Motor neuron (in vitro differentiated cells): Measurements from ENCODE around the gene FUT6. TPM values are rescaled to one million over a fixed set of nuclear protein-coding genes. Genes with fewer than 3 reads are reported as not detected.
"Not testable (repeated sequence)": the region's sequence is repeated elsewhere in the genome, so short reads cannot be mapped to it uniquely, and the experiment has no call there.

ENCODE experiments used
- ATAC-seq, 8 experiments: fragments of 200-7000 bp; cut with Tn5 transposase; replicated peaks in 6 of 8; 2 replicates each; pipeline ENCODE4 v1.8.0; 2021; ENCODE audit warnings: mild to moderate bottlenecking in 8 of 8, moderate library complexity in 8 of 8
- H3K27ac ChIP-seq, 2 donors: fragments of 250-450 bp; sonication (Bioruptor Pico); 2 replicates each; pipeline ENCODE4 v1.9.0; 2021; ENCODE audit warnings: antibody characterized with exemption in 2 of 2, mild to moderate bottlenecking in 2 of 2, moderate library complexity in 1 of 2
- H3K4me1 ChIP-seq, 2 donors: fragments of 250-450 bp; sonication (Bioruptor Pico); replicated peaks in 1 of 2; 2 replicates each; pipeline ENCODE4 v1.6.1; 2021; ENCODE audit warnings: antibody characterized with exemption in 2 of 2, mild to moderate bottlenecking in 2 of 2, moderate library complexity in 1 of 2
- H3K4me3 ChIP-seq, 5 donors: fragments of 250-450 bp; sonication (Bioruptor Pico); 2 replicates each; pipeline ENCODE4 v1.9.0; 2021; ENCODE audit warnings: antibody characterized with exemption in 5 of 5, mild to moderate bottlenecking in 5 of 5, moderate library complexity in 4 of 5
- WGBS, 10 experiments: fragments of 450-650 bp; shearing (Covaris generic); methylation state at CpG; one replicate each; pipeline ENCODE4 v1.0.0; 2022; 5-methylcytosine and 5-hydroxymethylcytosine counted together
- in situ Hi-C, 9 experiments: fragments of 400-800 bp; cut with MboI; loops; one replicate each; pipeline ENCODE4 v1.15.0; 2021; ENCODE audit warnings: low sequenced_read_pairs in 9 of 9, low pct_unique_long_range_greater_than_20kb in 2 of 9; ENCODE audit not compliant: unreplicated experiment in 9 of 9
- total RNA-seq, 8 experiments: library from RNA; unstranded; fragments of 300-600 nt; gene quantifications; 2 replicates each; pipeline versions ENCODE4 v1.2.3 to v1.2.4, GENCODE V29; 2022

FUT6 gene
- total RNA-seq, 8 experiments from 2014 or later = 0.35 to 2.2 (median 0.87) TPM; not detected in 1

DNA sequence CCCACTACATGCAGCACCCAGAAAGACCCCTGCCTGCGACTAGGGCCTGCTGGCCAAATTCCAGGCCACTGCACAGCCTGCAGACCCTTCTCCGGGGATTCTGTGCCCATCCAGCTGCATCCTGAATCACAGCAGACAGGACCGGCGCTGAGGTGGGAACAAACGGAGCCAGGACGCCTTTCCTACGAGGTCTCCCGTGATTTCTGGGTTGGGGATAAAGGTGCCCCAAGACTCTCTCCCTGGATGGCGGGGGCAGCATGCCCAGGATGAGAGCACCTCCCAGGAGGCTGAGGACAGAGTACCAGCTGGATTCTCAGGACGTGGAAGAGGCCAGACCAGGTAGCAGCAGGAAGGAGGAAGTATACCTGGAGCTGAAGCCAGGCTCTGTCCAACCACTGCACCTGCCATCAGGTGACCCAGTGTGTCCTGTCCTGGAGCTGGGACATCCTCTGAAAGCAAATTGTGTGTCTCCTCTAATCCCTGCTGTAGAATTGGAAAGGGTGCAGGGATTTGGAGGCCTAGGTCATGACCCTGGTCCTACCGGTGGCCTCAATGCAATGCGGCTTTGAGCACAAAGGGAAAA is 34.2 kb upstream of the FUT6 start:
- ATAC-seq = no peak
- Histone ChIP-seq H3K27ac (no peak overlapping the region), H3K4me3 (no peak overlapping the region), H3K4me1 (peaks cover 7 to 11% of the 10 kb centered on the region in 2 donors)
- 83 to 100% (median 88%) methylated on average over 1 to 7 of the region's 12 CpGs; no CpG with 5 or more reads in 6 of the 10 experiments for WGBS, 10 experiments
- in situ Hi-C loops = no loop called here

GRCh38 chr19:5870986-5871394 is 31.5 kb upstream of the FUT6 start:
- no peak overlapping the region for H3K27ac ChIP-seq
- no peak for ATAC-seq
- in situ Hi-C loops = no loop called here
- H3K4me1 ChIP-seq = no peaks in the 10 kb centered on the region
- WGBS, 10 experiments = 48 to 100% (median 88%) methylated on average over 2 to 9 of the region's 12 CpGs; no CpG with 5 or more reads in 2 of the 10 experiments
- no peak overlapping the region for H3K4me3 ChIP-seq

DNA sequence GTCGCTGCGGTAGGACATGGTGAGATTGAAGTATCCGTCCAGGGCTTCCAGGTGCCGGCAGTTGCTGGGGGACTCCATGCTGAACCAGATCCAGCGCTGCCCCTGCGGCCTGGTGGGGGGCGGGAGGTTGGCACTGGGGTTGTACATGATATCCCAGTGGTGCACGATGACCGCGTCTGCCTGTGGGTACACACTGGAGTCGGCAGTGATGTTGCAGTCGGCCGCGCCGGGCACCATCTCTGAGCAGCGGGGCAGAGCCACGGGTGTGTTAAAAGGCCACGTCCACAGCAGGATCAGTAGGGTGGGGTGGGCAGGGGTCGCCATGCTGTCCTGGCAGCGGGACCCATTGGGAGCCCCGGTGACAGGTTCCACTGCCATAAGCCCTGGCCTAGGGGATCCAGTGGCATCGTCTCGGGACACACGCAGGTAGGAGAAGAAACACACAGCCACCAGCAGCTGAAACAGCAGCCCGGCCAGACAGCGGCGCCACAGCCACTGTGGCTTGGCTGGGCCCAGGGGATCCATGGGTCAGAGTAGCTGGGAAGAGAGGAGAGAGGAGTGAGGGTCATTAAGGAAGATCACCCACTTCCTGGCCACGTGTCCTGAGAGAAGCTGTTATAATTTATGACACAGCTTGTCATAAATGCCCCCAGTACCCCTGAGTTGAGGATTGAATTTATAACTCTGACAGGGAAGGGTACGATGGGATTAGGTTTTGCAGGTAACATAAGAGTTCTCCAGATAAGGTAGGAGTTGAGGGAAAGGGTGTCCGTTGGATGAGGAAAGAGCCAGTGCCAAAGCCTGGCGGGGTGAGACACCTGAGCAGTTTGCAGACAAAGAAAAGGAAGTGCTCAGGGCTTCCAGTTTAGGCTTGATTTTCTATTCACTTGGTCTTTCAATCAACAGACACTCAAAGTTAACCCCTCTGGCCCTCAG is 28.0 kb upstream of the FUT6 start:
- in situ Hi-C loops = no loop called here
- no peaks in the 10 kb centered on the region for H3K4me1 ChIP-seq

DNA sequence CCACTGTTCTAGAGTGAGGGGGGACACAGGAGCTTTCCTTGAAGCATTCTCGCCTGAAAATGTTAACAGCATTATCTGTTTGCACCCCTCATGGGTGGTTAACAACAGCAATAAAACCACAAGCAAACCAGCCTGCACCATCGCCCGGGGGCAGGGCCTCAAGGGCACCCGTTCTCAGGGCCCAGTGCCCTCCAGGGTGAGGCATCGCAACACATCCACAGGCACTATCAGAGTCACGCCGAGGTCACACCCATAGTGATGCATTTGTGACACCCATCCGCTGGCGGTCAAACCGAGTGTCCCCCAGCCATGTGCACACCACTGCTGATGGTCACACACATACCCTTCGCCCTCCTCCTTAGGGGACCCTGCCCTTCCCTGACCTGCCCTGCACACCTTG is 26.3 kb upstream of the FUT6 start:
- Histone ChIP-seq H3K27ac (no peak overlapping the region), H3K4me1 (no peaks in the 10 kb centered on the region), H3K4me3 (no peak overlapping the region)
- WGBS, 10 experiments = 60 to 90% methylated on average over 2 of the region's 11 CpGs; no CpG with 5 or more reads in 8 of the 10 experiments
- ATAC-seq = no peak
- in situ Hi-C loops = no loop called here

More for the DNA sequence above, 28.0 kb upstream of the FUT6 start:
- peak in 1 of 8 experiments; percentile 6 for ATAC-seq
- H3K27ac ChIP-seq = no peak overlapping the region
- no peak overlapping the region for H3K4me3 ChIP-seq
- 6 to 100% (median 49%) methylated on average over 1 to 5 of the region's 31 CpGs; no CpG with 5 or more reads in 5 of the 10 experiments for WGBS, 10 experiments

GRCh38 chr19:5864725-5865486 is 25.4 kb upstream of the FUT6 start:
- Histone ChIP-seq H3K4me3 (no peak overlapping the region), H3K4me1 (no peaks in the 10 kb centered on the region), H3K27ac (no peak overlapping the region)
- in situ Hi-C loops = no loop called here
- peak in 2 of 8 experiments; percentile 13 to 25 for ATAC-seq
- WGBS, 10 experiments = 80 to 100% (median 82%) methylated on average over 1 to 9 of the region's 14 CpGs; no CpG with 5 or more reads in 6 of the 10 experiments

GRCh38 chr19:5864013-5864720 is 24.7 kb upstream of the FUT6 start:
- Histone ChIP-seq H3K27ac (no peak overlapping the region), H3K4me1 (no peaks in the 10 kb centered on the region), H3K4me3 (no peak overlapping the region)
- in situ Hi-C loops = no loop called here
- 0 to 80% (median 63%) methylated on average over 1 of the region's 9 CpGs; no CpG with 5 or more reads in 6 of the 10 experiments for WGBS, 10 experiments
- no peak for ATAC-seq

DNA sequence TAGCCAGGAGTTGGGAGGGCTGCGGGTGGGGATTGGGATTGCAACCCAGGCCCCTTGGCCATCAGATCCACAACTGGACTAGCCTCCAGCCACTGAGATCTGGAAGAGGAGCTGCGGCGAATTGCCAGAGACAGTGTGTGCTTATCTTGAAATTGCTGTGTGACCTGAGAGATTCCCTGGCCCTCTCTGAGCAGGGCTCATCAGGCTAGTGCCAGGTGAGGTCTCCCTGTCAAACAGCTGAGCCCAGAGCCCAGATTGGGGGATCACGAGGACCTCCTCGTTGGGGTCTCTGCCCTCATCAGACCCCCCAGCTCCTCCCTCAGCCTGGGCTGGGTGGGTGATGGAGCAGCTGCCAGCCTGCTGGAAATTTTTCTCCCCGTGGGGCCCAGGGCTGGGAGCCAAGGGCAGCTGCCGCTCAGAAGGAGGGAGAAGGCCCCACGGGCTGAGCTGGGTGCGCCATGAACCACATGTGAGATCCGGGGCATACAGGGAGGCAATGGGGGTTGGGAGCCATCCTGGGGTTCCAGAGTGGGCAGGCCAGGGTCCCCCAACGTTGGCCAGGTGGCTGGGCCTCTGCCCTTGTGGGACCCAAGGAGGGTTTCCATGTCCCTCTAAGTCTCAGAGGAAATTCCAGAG is 23.6 kb upstream of the FUT6 start:
- Histone ChIP-seq H3K27ac (no peak overlapping the region), H3K4me1 (no peaks in the 10 kb centered on the region), H3K4me3 (no peak overlapping the region)
- 17 to 89% methylated on average over 1 to 3 of the region's 11 CpGs; no CpG with 5 or more reads in 8 of the 10 experiments for WGBS, 10 experiments
- ATAC-seq = no peak
- in situ Hi-C loops = no loop called here

DNA sequence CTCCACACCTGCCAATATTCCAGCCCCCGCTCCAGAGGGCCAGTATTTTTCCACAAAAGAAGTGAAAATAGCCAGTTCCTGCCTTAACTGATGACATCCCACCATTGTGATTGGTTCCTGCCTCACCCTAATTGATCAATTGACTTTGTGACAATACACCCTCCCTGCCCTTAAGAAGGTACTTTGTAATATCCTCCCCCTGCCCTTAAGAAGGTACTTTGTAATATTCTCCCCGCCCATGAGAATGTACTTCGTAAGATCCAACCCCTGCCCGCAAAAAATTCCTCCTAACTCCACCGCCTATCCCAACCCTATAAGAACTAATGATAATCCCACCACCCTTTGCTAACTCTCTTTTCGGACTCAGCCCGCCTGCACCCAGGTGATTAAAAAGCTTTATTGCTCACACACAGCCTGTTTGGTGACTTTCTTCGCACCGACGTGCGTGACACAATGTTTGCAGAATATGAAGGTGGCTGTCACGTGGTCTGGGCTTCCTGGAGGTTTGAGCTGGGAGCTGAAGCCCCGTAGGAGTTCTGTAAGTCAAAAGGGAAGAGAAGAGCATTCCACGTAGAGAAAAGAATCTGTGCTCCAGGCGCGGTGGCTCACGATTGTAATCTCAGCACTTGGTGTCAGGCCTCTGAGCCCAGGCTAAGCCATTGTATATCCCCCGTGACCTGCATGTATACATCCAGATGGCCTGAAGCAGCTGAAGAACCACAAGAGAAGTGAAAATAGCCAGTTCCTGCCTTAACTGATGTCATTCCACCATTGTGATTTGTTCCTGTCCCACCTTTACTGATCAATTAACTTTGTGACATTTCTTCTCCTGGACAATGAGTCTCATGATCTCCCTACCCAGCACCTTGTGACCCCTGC is 17.9 kb upstream of the FUT6 start:
- in situ Hi-C loops = no loop called here
- no peak for ATAC-seq
- Histone ChIP-seq H3K4me3 (no peak overlapping the region), H3K27ac (no peak overlapping the region), H3K4me1 (peaks cover 0 to 3% of the 10 kb centered on the region in 2 donors)
- WGBS, 10 experiments = 33 to 93% (median 82%) methylated on average over 1 to 12 of the region's 18 CpGs

DNA sequence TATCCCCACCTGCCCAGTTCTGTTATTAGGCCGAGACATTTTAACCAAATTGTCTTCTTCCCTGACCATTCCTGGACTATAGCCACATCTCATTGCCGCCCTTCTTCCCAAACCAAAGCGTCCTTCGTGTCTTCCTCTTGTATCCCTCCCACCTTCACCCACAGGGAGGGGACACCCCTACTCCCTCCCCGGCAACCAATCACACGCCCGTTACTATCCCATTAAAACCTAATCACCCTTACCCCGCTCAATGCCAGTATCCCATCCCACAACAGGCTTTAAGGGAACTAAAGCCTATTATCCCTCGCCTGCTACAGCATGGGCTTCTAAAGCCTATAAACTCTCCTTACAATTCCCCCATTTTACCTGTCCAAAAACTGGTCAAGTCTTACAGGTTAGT is 15.6 kb upstream of the FUT6 start:
- H3K4me1 ChIP-seq, ATAC-seq, H3K27ac ChIP-seq, H3K4me3 ChIP-seq, in situ Hi-C loops: not testable (repeated sequence)
- 43 to 100% (median 86%) methylated on average over 1 to 6 of the region's 9 CpGs; no CpG with 5 or more reads in 1 of the 10 experiments for WGBS, 10 experiments

DNA sequence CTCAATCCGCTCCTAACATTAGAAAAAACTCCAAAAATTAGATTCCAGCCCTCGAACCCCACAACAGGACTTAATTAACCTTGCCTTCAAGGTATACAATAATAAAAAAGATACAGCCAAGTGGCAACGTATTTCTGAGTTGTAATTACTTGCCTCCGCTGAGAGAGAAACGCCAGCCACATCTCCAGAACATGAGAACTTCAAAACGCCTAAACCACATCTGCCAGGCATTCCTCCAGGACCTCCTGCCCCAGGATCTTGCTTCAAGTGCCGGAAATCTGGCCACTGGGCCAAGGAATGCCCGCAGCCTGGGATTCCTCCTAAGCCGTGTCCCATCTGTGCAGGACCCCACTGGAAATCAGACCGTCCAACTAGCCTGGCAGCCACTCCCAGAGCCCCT is 14.6 kb upstream of the FUT6 start:
- in situ Hi-C loops, ATAC-seq, H3K4me3 ChIP-seq, H3K4me1 ChIP-seq, H3K27ac ChIP-seq: not testable (repeated sequence)
- WGBS, 10 experiments = 0 to 92% (median 57%) methylated on average over 1 to 7 of the region's 10 CpGs; no CpG with 5 or more reads in 2 of the 10 experiments

DNA sequence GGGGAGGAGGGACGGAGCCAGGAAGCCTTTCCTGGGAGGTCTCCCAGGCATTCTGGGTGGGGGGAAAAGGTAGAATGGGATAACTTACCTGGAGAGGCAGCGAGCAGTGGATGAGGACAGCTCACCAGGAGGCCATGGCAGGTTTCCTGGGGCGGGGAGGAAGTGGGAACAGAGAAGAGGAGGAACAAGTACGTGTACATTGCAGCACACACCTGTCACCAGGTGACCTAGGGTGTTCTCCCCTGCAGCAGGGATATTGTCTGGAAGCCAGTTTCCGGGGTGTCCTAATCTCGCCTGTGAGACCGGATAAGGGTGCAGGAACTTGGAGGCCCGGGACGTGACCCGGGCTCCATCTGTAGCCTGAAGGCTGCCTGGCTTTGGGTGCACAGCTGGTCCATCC is 11.8 kb upstream of the FUT6 start, which contains the start of gene FUT3:
TSS of gene FUT3 (minus strand) at position 148 of the 400 bp plus-strand sequence.
- no peak for ATAC-seq
- no peak within 1 kb of the TSS for H3K27ac ChIP-seq
- peaks cover 4 to 10% of the 10 kb centered on the region in 2 donors for H3K4me1 ChIP-seq
- no peak within 1 kb of the TSS for H3K4me3 ChIP-seq
- in situ Hi-C loops = no loop called here
- 93 to 97% methylated on average over 5 to 6 of the region's 10 CpGs; no CpG with 5 or more reads in 8 of the 10 experiments for WGBS, 10 experiments
